C4-2B (cell line): Measurements from ENCODE around the gene ZG16B.

ENCODE experiments used
- CTCF ChIP-seq: fragments of 450-650 bp; conservative IDR thresholded peaks from 2 replicates; pipeline ENCODE4 v1.5.1; 2017; ENCODE audit warnings: mild to moderate bottlenecking
- ZFX ChIP-seq: fragments of 450-650 bp; IDR thresholded peaks from 2 replicates; pipeline ENCODE4 v1.6.1; 2017

GRCh38 chr16:2820836-2821486 lies 9.1 kb upstream of the ZG16B start:
- TF ChIP-seq CTCF (no peak), ZFX (no peak)
